Measurements from ENCODE around the gene IL6ST.

- TF ChIP-seq CTCF (IDR thresholded peaks at IDR 0.05) (peak in 3 of 6 experiments; percentile 5 to 19 (median 10)), POLR2A (IDR thresholded peaks at IDR 0.05) (peak in 1 of 2 donors; percentile 46)
Observed at GRCh38 chr5:55994998-55995914, 493 bp upstream of the IL6ST start.

All from adrenal gland (tissue), 5 donors.